GM12878 (cell line): ENCODE results near the gene MOXD1. TPM values are rescaled to one million over a fixed set of nuclear protein-coding genes. Genes with fewer than 3 reads are reported as not detected.

Experiments
- ATAC-seq: fragments of 200-7000 bp; cut with Tn5 transposase; 3 replicates; pipeline ENCODE4 v1.9.1; 2020; ENCODE audit warnings: mild to moderate bottlenecking, moderate library complexity
- BruUV-seq: library from RNA; stranded (reverse); fragments of 400-500 nt; replicated peaks from 2 replicates; lab custom pipeline; 2021; lab: Mats Ljungman, UMichigan
- CTCF ChIA-PET: fragments of 300-600 bp; sonication (Branson Sonifier 250); formaldehyde crosslinking; extraction: SDS; loops from one replicate; lab custom pipeline; 2021; ENCODE audit warnings: inconsistent platforms; lab: Yijun Ruan, JAX
- POLR2A ChIA-PET: fragments of 350-600 bp; formaldehyde crosslinking; extraction: SDS; loops from one replicate; lab custom pipeline; 2021; ENCODE audit warnings: inconsistent platforms; lab: Charles Lee
- RAD21 ChIA-PET: fragments of 300-600 bp; sonication (Branson Sonifier 250); formaldehyde crosslinking; loops from one replicate; lab custom pipeline; 2023; ENCODE audit warnings: antibody characterized with exemption; ENCODE audit not compliant: unreplicated experiment; lab: Charles Lee
- SMC1A ChIA-PET: fragments of 300-600 bp; sonication (Branson Sonifier 250); formaldehyde crosslinking; loops from one replicate; lab custom pipeline; 2023; ENCODE audit not compliant: unreplicated experiment, uncharacterized antibody; lab: Charles Lee
- DNase-seq: peaks from one replicate; pipeline ENCODE4 v3.0.0-alpha.2; 2011; ENCODE audit warnings: low read depth, low spot score
- FAIRE-seq: peaks from 3 replicates; lab custom pipeline; 2011; peaks lifted over from hg19 to GRCh38; lab: Jason Lieb, UNC
- H2AFZ ChIP-seq: 2 replicates; pipeline ENCODE4 v1.6.0; 2011; ENCODE audit warnings: low read depth, low read length, control low read depth; ENCODE audit not compliant: control insufficient read depth
- H3K27ac ChIP-seq: 2 replicates; pipeline ENCODE4 v1.5.1; 2011; ENCODE audit warnings: control low read depth; ENCODE audit not compliant: control insufficient read depth, insufficient read depth
- H3K27me3 ChIP-seq, 2 experiments: replicated peaks in 1 of 2; 2 replicates each; pipeline versions ENCODE4 v1.6.0 to v1.6.1; 2011; ENCODE audit warnings: low read length in 1 of 2; ENCODE audit not compliant: control insufficient read depth in 2 of 2, insufficient read depth in 2 of 2
- H3K36me3 ChIP-seq, 2 experiments: 2 replicates each; pipeline ENCODE4 v1.5.1; 2011; ENCODE audit warnings: low read length in 1 of 2; ENCODE audit not compliant: control insufficient read depth in 2 of 2, insufficient read depth in 2 of 2
- H3K4me1 ChIP-seq: 2 replicates; pipeline ENCODE4 v1.6.1; 2011; ENCODE audit warnings: mild to moderate bottlenecking, low read length, moderate library complexity, mixed read lengths; ENCODE audit not compliant: control insufficient read depth, insufficient read depth
- H3K4me2 ChIP-seq: 2 replicates; pipeline ENCODE4 v1.6.0; 2011; ENCODE audit warnings: control low read depth; ENCODE audit not compliant: control insufficient read depth, insufficient read depth
- H3K4me3 ChIP-seq: fragments of 200-600 bp; sonication (generic); 2 replicates; pipeline ENCODE4 v1.5.1; 2016
- H3K79me2 ChIP-seq: 2 replicates; pipeline ENCODE4 v1.6.0; 2011; ENCODE audit warnings: low read length; ENCODE audit not compliant: control insufficient read depth, insufficient read depth
- H3K9ac ChIP-seq: 2 replicates; pipeline ENCODE4 v1.8.0; 2011; ENCODE audit warnings: low read length, control low read depth, mixed read lengths; ENCODE audit not compliant: control insufficient read depth, insufficient read depth
- H3K9me3 ChIP-seq: replicated peaks from 3 replicates; pipeline ENCODE4 v1.5.1; 2011; ENCODE audit warnings: mild to moderate bottlenecking, low read length; ENCODE audit not compliant: control insufficient read depth, insufficient read depth
- H4K20me1 ChIP-seq: 2 replicates; pipeline ENCODE4 v1.6.0; 2011; ENCODE audit not compliant: control insufficient read depth, insufficient read depth
- ATF2 ChIP-seq: IDR thresholded peaks from 2 replicates; pipeline ENCODE4 v1.6.1; 2012; ENCODE audit warnings: low read length, inconsistent platforms
- BMI1 ChIP-seq: fragments of 450-650 bp; IDR thresholded peaks from 2 replicates; pipeline ENCODE4 v1.6.1; 2016; ENCODE audit warnings: mild to moderate bottlenecking, moderate library complexity, borderline replicate concordance
- CTCF ChIP-seq, 3 experiments: IDR thresholded peaks in 2 of 3; conservative IDR thresholded peaks in 1 of 3; 2 replicates each; pipeline ENCODE4 v1.5.1; 2011; ENCODE audit warnings: low read depth in 3 of 3, low read length in 3 of 3, mild to moderate bottlenecking in 3 of 3, control low read depth in 2 of 3, moderate library complexity in 2 of 3, inconsistent platforms in 1 of 3, mixed read lengths in 1 of 3; ENCODE audit not compliant: control insufficient read depth in 2 of 3, insufficient read depth in 1 of 3; ENCODE audit errors: extremely low read depth in 1 of 3
- DPF2 ChIP-seq: fragments of 450-650 bp; IDR thresholded peaks from 2 replicates; pipeline ENCODE4 v1.6.1; 2017; ENCODE audit warnings: mild to moderate bottlenecking
- EGR1 ChIP-seq, 2 experiments: IDR thresholded peaks; 1 replicate in 1 of 2; 2 replicates in 1 of 2; pipeline ENCODE4 v1.6.1; 2011 to 2012; ENCODE audit warnings: low read depth in 2 of 2, low read length in 2 of 2, borderline replicate concordance in 1 of 2, mild to moderate bottlenecking in 1 of 2, moderate library complexity in 1 of 2
- KAT2A ChIP-seq: conservative IDR thresholded peaks from 2 replicates; pipeline ENCODE4 v1.6.1; 2011; ENCODE audit warnings: low read depth, low read length; ENCODE audit not compliant: control insufficient read depth
- KLF5 ChIP-seq: fragments of 450-650 bp; IDR thresholded peaks from 2 replicates; pipeline ENCODE4 v1.6.1; 2014; ENCODE audit warnings: mild to moderate bottlenecking; ENCODE audit not compliant: partially characterized antibody
- PRDM15 ChIP-seq: fragments of 450-650 bp; formaldehyde crosslinking; IDR thresholded peaks from 2 replicates; pipeline ENCODE4 v1.4.0; 2020; ENCODE audit warnings: mild to moderate bottlenecking, moderate library complexity
- RFX5 ChIP-seq: IDR thresholded peaks from 2 replicates; pipeline ENCODE4 v1.6.1; 2011; ENCODE audit warnings: low read depth, low read length, improper control_type of control experiment
- SP1 ChIP-seq: IDR thresholded peaks from one replicate; pipeline ENCODE4 v1.6.1; 2011; ENCODE audit warnings: low read depth, low read length
- ZBED1 ChIP-seq: IDR thresholded peaks from 2 replicates; pipeline ENCODE4 v1.6.1; 2016; ENCODE audit warnings: borderline replicate concordance
- WGBS: methylation state at CpG from one replicate; pipeline ENCODE4 v1.1.6; 2016; ENCODE audit warnings: low lambda C conversion rate; ENCODE audit not compliant: insufficient replicate concordance, insufficient coverage; ENCODE audit errors: missing lambda C conversion rate; 5-methylcytosine and 5-hydroxymethylcytosine counted together
- in situ Hi-C: fragments of 300-500 bp; cut with MboI; formaldehyde crosslinking; loops from 9 replicates; pipeline ENCODE4 v1.14.3; 2018; ENCODE audit warnings: mixed read lengths
- intact Hi-C: fragments of 100-400 bp; cut with micrococcal nuclease; formaldehyde crosslinking; loops from one replicate; pipeline ENCODE4 v1.14.2; 2022; ENCODE audit not compliant: unreplicated experiment
- polyA plus RNA-seq, 11 experiments: library from polyadenylated mRNA; depleted of rRNA in 4 of 11; unstranded in 6 of 11; stranded (reverse) in 5 of 11; fragments of >200 nt; fragmentation: Nextera tagmentation in 4 of 11; fragmentation: Illumina TruSeq in 1 of 11; extraction: Ambion mirVana in 4 of 11; extraction: Trizol in 1 of 11; gene quantifications; 1 replicate in 1 of 11; 2 replicates in 10 of 11; pipeline versions ENCODE4 v1.2.1 to v1.2.3, GENCODE V29; 2011 to 2016; ENCODE audit warnings: inconsistent platforms in 2 of 11, missing spikeins in 2 of 11, low read depth in 1 of 11
- total RNA-seq, 4 experiments: library from RNA; depleted of rRNA in 3 of 4; stranded (reverse); fragments of >200 nt in 3 of 4; fragmentation: Illumina TruSeq in 1 of 4; extraction: Trizol in 1 of 4; gene quantifications; 2 replicates each; pipeline versions ENCODE4 v1.2.1 to v1.2.3, GENCODE V29; 2013 to 2021

MOXD1 gene
- total and polyA plus RNA-seq, 10 of the 15 experiments (the other 5 are each of a cell fraction or from before 2014, with no cell fraction given): 0.03 to 2.1 (median 0.64) TPM

DNA sequence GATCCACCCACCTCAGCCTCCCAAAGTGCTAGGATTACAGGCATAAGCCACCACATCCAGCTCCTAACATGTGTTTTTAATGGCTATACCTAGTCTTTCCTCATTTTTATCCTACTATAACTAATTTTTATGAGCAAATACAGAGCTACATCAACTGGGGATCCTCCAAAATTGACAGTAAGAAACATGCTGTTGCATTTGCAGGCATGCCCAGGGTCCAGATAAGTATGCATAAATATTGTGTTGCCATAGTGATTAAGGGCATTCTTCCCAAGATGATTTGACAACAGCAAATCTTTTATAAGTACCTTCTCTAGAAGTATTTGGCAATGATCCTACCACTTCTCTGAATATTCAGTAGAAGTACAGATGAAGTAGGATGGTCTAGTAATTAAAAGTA lies 41.9 kb upstream of the MOXD1 start (continued):
- no peak for TF ChIP-seq PRDM15 (CRISPR knock-in tag)
- TF ChIP-seq, all 136 proteins: peak for 0

DNA sequence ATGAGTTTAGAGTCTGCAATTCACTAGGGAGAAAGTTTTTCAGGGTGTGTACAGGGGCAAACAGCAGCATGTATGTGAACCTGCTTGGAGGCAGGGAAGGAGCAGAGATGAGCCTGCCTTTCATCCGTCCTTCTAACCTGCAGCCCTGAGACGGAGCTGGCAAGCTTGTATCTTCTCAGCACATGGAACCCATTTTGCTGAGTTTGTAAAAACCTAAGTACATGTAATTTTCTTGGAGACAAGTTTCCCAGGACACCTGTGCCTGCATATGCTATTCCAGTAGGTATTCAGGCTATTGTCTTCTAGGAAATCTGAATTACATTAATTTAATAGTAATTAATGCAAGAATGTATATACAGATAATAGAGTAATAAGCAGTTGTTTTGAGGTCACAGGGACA lies 28.8 kb upstream of the MOXD1 start:
- intact Hi-C loops (no loop called here), in situ Hi-C loops (no loop called here)
- Histone ChIP-seq H3K36me3 (no peaks in the 10 kb centered on the region), H3K27ac (no peak overlapping the region), H3K9ac (no peak overlapping the region), H3K4me2 (no peak overlapping the region), H3K4me1 (no peaks in the 10 kb centered on the region), H2AFZ (no peak overlapping the region), H3K9me3 (peaks cover 2% of the 10 kb centered on the region; the same call in 1 of the 3 replicates), H3K27me3 (no peaks in the 10 kb centered on the region), H4K20me1 (no peaks in the 10 kb centered on the region), H3K79me2 (no peaks in the 10 kb centered on the region), H3K4me3 (no peak overlapping the region)
- CTCF ChIA-PET: no interaction called here
- RAD21 ChIA-PET: interaction anchor here (0.9 kb wide), 1 partner anchor 129 kb away, joined by 4 read pairs; no protein-coding TSS in a partner anchor
- WGBS: 47% methylated on average over 2 of the region's 2 CpGs
- ATAC-seq (no peak), FAIRE-seq (no peak), DNase-seq (no peak)
- TF ChIP-seq BMI1 (no peak), ATF2 (no peak), KLF5 (no peak), DPF2 (no peak), KAT2A (no peak), ZBED1 (no peak), RFX5 (no peak), CTCF (IDR thresholded peaks at IDR 0.05 in 2 of 3, conservative IDR thresholded peaks at IDR 0.05 in 1 of 3; ENCODE audit: control insufficient read depth in 2 of 3, extremely low read depth in 1 of 3, insufficient read depth in 1 of 3, low read depth in 3 of 3, low read length in 3 of 3) (no peak), EGR1 (IDR thresholded peaks at IDR 0.05; ENCODE audit: borderline replicate concordance in 1 of 2, low read depth in 2 of 2, low read length in 2 of 2) (no peak), SP1 (no peak)
- POLR2A ChIA-PET: no interaction called here
- SMC1A ChIA-PET: interaction anchor here (0.5 to 1.4 kb wide), 2 partner anchors 25 to 578 kb away, joined by 3 read pairs; no protein-coding TSS in a partner anchor
- no TSS peak for BruUV-seq
